RWPE1 (cell line): ENCODE measurements around the gene NUP210.

Experiments
- CTCF ChIA-PET: fragments of 350-600 bp; sonication (Branson Sonifier 250); formaldehyde crosslinking; extraction: SDS; loops from one replicate; lab custom pipeline; 2021; lab: Yijun Ruan, JAX
- POLR2A ChIA-PET: fragments of 400-600 bp; formaldehyde crosslinking; extraction: SDS; loops from one replicate; lab custom pipeline; 2020; ENCODE audit warnings: antibody characterized with exemption; ENCODE audit not compliant: low non-redundant PET; lab: Yijun Ruan, JAX
- DNase-seq: peaks from one replicate; pipeline ENCODE4 v3.0.0; 2012; ENCODE audit warnings: low spot score
- H3K27ac ChIP-seq: fragments of 450-650 bp; 2 replicates; pipeline ENCODE4 v1.5.1; 2017
- TF ChIP-seq, protein P1 (sequence below): fragments of 450-650 bp; conservative IDR thresholded peaks from 2 replicates; pipeline ENCODE4 v1.5.1; 2017; ENCODE audit warnings: low read depth, mild to moderate bottlenecking

The NUP210 gene

DNA sequence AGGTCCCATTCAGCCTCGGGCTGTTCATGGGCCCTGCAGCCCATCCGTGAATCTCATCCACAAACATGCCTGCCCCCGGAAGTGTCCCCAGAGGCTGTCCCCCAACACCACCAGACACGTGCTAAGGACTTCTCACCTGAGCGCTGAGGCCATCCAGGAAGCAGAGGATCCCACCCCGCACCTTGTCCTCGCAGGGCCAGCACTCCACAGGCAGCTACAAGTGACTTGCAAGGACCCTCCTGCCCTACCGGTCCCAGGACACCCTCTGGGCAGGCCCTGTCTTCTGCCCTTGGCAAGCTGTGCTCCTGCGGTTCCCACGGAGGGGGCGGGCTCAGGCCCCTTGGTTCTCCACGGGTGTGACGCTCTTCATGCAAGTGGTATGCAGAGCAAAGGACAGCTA is 146.0 kb downstream of the NUP210 start:
- H3K27ac ChIP-seq = no peak overlapping the region
- no peak for DNase-seq
- CTCF ChIA-PET = interaction anchor here (0.6 kb wide), 1 partner anchor 10 kb away, joined by 3 read pairs; no protein-coding TSS in a partner anchor
- POLR2A ChIA-PET = no interaction called here
- TF ChIP-seq, protein P1, sequence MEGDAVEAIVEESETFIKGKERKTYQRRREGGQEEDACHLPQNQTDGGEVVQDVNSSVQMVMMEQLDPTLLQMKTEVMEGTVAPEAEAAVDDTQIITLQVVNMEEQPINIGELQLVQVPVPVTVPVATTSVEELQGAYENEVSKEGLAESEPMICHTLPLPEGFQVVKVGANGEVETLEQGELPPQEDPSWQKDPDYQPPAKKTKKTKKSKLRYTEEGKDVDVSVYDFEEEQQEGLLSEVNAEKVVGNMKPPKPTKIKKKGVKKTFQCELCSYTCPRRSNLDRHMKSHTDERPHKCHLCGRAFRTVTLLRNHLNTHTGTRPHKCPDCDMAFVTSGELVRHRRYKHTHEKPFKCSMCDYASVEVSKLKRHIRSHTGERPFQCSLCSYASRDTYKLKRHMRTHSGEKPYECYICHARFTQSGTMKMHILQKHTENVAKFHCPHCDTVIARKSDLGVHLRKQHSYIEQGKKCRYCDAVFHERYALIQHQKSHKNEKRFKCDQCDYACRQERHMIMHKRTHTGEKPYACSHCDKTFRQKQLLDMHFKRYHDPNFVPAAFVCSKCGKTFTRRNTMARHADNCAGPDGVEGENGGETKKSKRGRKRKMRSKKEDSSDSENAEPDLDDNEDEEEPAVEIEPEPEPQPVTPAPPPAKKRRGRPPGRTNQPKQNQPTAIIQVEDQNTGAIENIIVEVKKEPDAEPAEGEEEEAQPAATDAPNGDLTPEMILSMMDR = no peak

DNA sequence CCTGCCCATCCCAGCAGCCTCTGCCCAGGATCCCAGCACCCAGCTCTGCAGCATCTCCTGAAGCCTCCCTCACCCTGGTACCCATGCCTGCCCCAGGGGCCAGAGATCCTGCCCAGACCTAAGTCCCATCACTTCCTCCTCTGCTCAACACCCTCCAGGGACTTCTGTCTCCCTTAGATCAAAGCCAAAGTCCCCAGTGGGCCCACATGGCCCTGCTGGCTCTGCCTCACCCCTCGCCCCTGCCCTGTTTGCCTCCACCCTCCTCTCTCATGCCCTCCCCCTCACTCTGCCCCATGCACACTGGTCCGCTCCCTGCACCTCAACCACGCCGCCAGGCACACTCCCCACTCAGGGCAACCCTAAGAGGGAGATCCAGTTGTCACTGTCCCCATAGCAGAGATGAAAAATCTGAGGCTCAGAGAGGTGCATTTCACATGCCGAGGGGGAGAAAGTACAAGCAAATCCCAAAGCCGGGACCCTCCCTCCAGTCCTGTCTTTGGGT is 146.5 kb downstream of the NUP210 start:
- ChIA-PET CTCF (no interaction called here), POLR2A (no interaction called here)
- TF ChIP-seq, protein P1 = no peak
- no peak overlapping the region for H3K27ac ChIP-seq
- no peak for DNase-seq

DNA sequence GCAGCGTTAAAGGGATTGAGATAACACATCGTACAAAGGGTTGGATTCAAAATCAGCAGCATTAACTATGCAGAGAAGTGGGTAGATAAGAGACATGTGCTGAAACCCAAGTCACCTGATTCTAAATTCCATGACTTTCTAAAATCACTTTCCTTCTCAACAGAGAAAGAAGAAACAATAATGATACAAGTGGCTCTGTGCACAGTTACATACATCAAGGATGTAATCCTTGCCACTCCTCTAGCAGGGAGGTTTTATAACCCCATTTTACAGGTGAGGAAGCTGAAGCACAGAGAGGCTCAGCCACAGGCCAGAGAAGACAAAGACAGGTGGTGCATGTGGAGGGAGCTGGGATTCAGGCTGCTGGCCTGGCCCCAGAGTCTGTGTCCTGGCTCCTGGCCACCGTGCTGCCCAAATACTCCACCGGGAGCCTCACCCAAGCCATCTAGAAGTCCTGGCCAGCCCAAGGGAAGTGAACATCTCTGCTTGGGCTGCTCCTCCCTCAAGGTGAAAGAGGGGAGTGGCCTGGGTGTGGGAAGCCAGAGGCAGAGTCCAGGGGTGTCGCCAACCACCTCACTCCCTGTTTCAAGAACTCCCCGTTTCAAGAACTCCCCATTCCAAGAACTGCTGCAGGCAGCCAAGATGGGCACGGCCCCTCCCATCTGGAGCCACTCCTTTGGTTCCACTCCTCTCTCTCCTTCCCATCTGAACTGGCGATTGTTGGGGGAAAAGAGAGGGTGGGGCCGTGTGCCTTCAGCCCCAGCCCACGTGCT is 147.1 kb downstream of the NUP210 start:
- no peak for DNase-seq
- H3K27ac ChIP-seq = no peak overlapping the region
- CTCF ChIA-PET = no interaction called here
- POLR2A ChIA-PET = no interaction called here
- TF ChIP-seq, protein P1 = no peak

DNA sequence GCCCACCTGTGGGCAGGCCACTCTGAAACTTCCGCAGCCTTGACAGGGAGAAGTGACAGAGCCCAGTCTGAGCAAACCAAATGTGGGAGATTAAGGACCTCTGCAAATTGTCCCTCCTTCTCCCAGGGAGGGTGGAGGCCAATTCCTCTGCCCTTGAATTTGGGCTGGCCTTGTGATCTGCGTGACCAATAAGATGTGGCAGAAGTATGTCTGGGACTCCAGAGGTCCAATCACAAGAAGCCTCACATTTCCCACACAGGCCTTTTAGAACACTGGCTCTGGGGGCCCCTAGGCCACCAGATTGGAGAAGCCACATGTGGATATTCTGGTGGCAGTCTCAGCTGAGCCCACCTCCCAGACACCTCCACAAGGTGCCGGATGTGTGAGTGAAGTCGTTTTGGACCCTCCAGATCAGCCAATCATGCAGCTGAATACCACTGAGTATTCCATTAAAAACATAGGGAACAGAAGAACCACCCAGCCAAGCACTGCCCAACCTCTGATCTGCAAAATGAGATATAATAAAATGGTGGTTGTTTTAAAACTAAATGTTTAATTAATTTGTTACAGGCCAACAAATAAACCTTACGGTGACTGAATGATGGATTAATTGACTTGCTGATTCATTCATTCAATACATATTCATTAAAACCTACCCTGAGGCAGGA is 150.3 kb downstream of the NUP210 start:
- CTCF ChIA-PET = no interaction called here
- POLR2A ChIA-PET = no interaction called here
- DNase-seq = no peak
- TF ChIP-seq, protein P1 = no peak
- H3K27ac ChIP-seq = no peak overlapping the region

DNA sequence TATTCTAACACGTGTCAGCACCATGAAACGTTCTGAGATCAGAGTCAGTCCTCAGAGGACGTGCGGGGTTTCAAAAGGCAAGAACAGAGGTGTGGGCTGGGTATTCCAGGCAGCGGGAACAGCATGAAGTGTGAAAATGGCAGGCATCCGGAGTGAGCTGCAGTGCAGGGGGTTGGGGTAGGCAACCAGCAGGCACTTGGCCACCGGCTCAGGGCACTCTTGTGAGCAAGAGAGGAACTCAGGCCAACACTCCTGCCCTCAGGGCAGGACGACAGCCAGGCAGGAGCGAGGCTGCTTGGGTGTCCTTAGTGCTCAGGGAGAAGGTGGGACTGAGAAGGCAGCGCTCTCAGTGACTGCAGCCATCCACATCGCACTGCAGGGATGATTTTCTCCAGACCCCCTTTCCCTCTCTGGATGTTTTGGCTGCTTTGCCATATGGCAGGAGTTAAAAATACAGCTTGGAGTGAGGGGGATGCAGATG is 151.1 kb downstream of the NUP210 start:
- ChIA-PET CTCF (no interaction called here), POLR2A (no interaction called here)
- H3K27ac ChIP-seq = no peak overlapping the region
- TF ChIP-seq, protein P1 = no peak
- DNase-seq = no peak

DNA sequence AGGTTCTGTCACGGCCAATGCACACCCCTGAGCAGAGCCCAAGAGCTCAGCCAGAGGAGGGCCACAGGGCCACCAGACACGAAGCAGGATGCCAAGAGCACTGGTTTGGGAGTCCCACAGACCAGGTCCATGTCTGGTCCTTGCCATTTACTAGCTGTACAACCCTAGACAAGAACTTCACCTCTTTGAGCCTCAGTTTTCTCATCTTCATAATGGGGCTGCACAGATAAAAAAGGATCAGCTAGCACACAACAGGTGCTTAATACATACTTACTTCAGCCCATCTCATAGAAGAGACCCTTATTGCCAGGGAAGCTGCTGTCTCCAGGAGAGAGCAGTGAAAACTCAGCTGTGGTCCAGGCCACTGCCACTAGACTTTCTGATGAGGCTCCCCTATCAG is 152.0 kb downstream of the NUP210 start:
- ChIA-PET CTCF (interaction anchor here (0.6 kb wide), 1 partner anchor 189 kb away, joined by 4 read pairs; no protein-coding TSS in a partner anchor), POLR2A (no interaction called here)
- DNase-seq = no peak
- no peak overlapping the region for H3K27ac ChIP-seq
- TF ChIP-seq, protein P1 = no peak
